SU-DHL-6 (cell line): ENCODE measurements around the gene PRSS48.

Source experiments
- H2AFZ ChIP-seq: fragments of 200-600 bp; sonication (generic); 2 replicates; pipeline ENCODE4 v1.6.1; 2014; ENCODE audit warnings: low read depth, mild to moderate bottlenecking, moderate library complexity, mixed read lengths, antibody characterized with exemption, low read length; ENCODE audit not compliant: severe bottlenecking
- H3F3A ChIP-seq: fragments of 200-600 bp; shearing (Covaris generic); 2 replicates; pipeline ENCODE4 v1.6.0; 2016; ENCODE audit warnings: antibody characterized with exemption, mild to moderate bottlenecking; ENCODE audit not compliant: insufficient read depth
- H3K27ac ChIP-seq: fragments of 200-600 bp; sonication (generic); 2 replicates; pipeline ENCODE4 v1.5.1; 2016; ENCODE audit warnings: low read depth, mild to moderate bottlenecking, low read length, moderate library complexity, mixed read lengths
- H3K27me3 ChIP-seq: fragments of 200-600 bp; sonication (generic), shearing (Covaris generic); 2 replicates; pipeline ENCODE4 v1.6.0; 2014; ENCODE audit warnings: mild to moderate bottlenecking, low read length
- H3K36me3 ChIP-seq: fragments of 200-600 bp; sonication (generic); 2 replicates; pipeline ENCODE4 v1.6.1; 2014; ENCODE audit warnings: mild to moderate bottlenecking, low read length, mixed read lengths
- H3K4me2 ChIP-seq: fragments of 300-600, 200-600 bp; shearing (Covaris generic), sonication (generic); 2 replicates; pipeline ENCODE4 v1.6.0; 2014; ENCODE audit warnings: low read length, low read depth, mild to moderate bottlenecking; ENCODE audit not compliant: poor library complexity, severe bottlenecking
- H3K4me3 ChIP-seq: fragments of 200-600 bp; sonication (generic); 2 replicates; pipeline ENCODE4 v1.5.1; 2014; ENCODE audit warnings: antibody characterized with exemption, low read length, mild to moderate bottlenecking, mixed read lengths; ENCODE audit not compliant: insufficient read depth, poor library complexity, severe bottlenecking
- H3K79me2 ChIP-seq: fragments of 200-600 bp; sonication (generic); 2 replicates; pipeline ENCODE4 v1.6.1; 2014; ENCODE audit warnings: mild to moderate bottlenecking, low read length, moderate library complexity; ENCODE audit not compliant: insufficient read depth
- H3K9ac ChIP-seq: fragments of 200-600 bp; sonication (generic); 2 replicates; pipeline ENCODE4 v1.7.0; 2014; ENCODE audit warnings: mild to moderate bottlenecking, low read length
- H3K9me2 ChIP-seq: fragments of 200-600 bp; sonication (generic); replicated peaks from 2 replicates; pipeline ENCODE4 v1.6.1; 2014; ENCODE audit warnings: low read length; ENCODE audit not compliant: insufficient read depth
- H3K9me3 ChIP-seq: fragments of 200-600 bp; sonication (generic); 2 replicates; pipeline ENCODE4 v1.6.1; 2014; ENCODE audit warnings: low read length, mixed read lengths; ENCODE audit not compliant: insufficient read depth
- H4K20me1 ChIP-seq: fragments of 200-600 bp; sonication (generic); 2 replicates; pipeline ENCODE4 v1.6.1; 2014; ENCODE audit warnings: low read depth, mild to moderate bottlenecking, antibody characterized with exemption, low read length, moderate library complexity, mixed read lengths
- EZH2phosphoT487 ChIP-seq: fragments of 200-600 bp; sonication (generic), shearing (Covaris generic); conservative IDR thresholded peaks from 2 replicates; pipeline ENCODE4 v1.6.1; 2018; ENCODE audit warnings: mild to moderate bottlenecking, antibody characterized with exemption, low read length, moderate library complexity, mixed read lengths
- TF ChIP-seq, protein P1 (sequence below): fragments of 200-600 bp; sonication (generic); IDR thresholded peaks from one replicate; pipeline ENCODE4 v1.5.1; 2017; ENCODE audit warnings: antibody characterized with exemption, mild to moderate bottlenecking, low read length, moderate library complexity; ENCODE audit not compliant: insufficient read depth, poor library complexity, severe bottlenecking

The PRSS48 gene

DNA sequence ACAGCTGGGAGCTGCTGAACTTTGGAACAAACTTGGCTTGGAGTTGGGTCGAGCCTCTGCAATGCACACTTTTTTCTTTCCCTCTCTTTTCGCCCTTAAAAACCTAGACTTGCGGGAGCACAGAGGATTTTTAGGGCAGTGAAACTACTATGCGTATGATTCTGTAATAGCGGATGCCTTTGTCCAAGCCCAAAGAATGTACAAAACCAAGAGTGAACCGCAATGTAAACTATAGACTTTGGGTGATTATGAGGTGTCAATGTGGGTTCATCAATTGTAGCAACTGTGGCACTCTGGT lies 48.9 kb downstream of the PRSS48 start:
- Histone ChIP-seq H3F3A (no peaks in the 10 kb centered on the region), H4K20me1 (no peaks in the 10 kb centered on the region), H3K9ac (no peak overlapping the region)

DNA sequence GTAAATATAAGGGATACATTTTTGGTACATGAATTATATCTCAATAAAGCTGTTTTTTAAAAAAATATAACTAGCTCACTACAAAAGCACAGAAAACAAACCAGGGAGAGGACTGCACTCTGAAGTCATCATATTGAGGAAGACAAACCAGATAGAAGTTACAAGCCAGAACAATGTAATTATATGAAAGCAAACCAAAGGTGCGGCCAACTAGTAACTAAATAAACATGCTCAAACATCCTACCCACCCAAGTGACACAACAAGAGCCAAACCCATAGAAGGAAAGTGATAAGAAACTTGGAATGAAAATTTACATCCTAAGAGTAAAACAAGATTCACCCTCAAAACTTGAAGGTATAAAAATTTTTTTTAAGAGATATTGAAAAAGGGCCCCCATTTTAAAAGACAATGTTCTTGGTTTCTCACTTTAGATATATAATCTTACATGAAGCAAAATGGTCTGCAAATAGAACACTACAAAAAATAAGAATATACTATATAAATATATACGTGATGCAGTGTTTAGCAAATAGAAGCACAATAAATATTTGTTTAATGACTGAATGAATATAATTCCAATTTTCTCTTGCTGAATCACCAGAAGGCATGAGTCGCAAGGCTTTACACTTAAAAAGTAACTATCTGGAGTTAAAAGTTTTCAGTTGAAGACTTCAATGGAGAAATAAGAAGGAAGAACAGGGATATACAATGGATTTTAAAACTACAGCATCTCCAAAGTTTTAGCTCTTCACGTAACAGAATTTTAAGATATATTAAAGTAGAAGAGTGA lies 52.5 kb downstream of the PRSS48 start:
- H2AFZ ChIP-seq = no peak overlapping the region
- H3K9ac ChIP-seq = no peak overlapping the region
- no peaks in the 10 kb centered on the region for H4K20me1 ChIP-seq
- no peaks in the 10 kb centered on the region for H3K79me2 ChIP-seq
- H3K9me2 ChIP-seq = no peaks in the 10 kb centered on the region
- TF ChIP-seq, protein P1, sequence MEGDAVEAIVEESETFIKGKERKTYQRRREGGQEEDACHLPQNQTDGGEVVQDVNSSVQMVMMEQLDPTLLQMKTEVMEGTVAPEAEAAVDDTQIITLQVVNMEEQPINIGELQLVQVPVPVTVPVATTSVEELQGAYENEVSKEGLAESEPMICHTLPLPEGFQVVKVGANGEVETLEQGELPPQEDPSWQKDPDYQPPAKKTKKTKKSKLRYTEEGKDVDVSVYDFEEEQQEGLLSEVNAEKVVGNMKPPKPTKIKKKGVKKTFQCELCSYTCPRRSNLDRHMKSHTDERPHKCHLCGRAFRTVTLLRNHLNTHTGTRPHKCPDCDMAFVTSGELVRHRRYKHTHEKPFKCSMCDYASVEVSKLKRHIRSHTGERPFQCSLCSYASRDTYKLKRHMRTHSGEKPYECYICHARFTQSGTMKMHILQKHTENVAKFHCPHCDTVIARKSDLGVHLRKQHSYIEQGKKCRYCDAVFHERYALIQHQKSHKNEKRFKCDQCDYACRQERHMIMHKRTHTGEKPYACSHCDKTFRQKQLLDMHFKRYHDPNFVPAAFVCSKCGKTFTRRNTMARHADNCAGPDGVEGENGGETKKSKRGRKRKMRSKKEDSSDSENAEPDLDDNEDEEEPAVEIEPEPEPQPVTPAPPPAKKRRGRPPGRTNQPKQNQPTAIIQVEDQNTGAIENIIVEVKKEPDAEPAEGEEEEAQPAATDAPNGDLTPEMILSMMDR = no peak
- no peak for TF ChIP-seq EZH2phosphoT487
- no peaks in the 10 kb centered on the region for H3F3A ChIP-seq
- no peak overlapping the region for H3K27ac ChIP-seq
- no peak overlapping the region for H3K4me2 ChIP-seq
- no peaks in the 10 kb centered on the region for H3K9me3 ChIP-seq
- no peaks in the 10 kb centered on the region for H3K27me3 ChIP-seq
- H3K36me3 ChIP-seq = no peaks in the 10 kb centered on the region
- H3K4me3 ChIP-seq = no peak overlapping the region

More for the DNA sequence above, 48.9 kb downstream of the PRSS48 start:
- Histone ChIP-seq H3K79me2 (no peaks in the 10 kb centered on the region), H3K9me2 (no peaks in the 10 kb centered on the region), H3K4me2 (no peak overlapping the region), H3K36me3 (no peaks in the 10 kb centered on the region), H2AFZ (no peak overlapping the region), H3K27me3 (no peaks in the 10 kb centered on the region), H3K27ac (no peak overlapping the region), H3K4me3 (no peak overlapping the region), H3K9me3 (no peaks in the 10 kb centered on the region)
- no peak for TF ChIP-seq EZH2phosphoT487

DNA sequence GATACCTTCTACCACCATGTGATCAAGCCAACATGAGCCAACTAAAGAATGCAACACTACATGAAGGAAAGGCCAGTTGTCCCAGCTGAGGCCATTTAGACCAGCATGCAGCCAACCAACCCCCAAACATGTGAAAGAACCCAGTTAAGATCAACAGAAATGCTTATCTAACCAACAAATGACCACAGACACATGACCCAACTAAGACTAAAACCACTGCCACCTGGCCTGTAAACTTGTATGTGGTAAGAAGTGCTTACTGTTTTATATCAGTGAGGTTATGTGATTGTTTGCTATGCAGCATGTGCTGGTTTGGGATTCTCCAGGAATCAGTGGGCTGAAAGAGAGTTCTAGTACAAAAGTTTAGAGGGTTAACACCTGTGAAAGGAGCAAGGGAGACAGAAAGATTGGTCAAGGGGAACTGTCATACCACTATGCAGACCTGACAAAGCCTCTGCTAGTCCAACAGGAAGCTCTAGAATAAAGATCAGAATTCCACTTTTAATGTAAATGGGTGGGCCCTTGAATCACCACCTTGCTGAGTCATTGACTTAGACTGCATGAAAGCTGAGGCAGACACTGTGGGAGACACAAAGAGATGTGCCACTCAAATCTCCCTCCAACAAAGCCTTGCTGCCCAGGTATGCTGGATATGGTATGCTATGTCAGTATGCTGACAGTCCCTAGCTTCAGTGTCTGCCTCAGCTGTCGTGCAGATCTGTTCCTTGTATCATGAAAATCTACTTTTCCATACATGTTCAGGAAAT lies 54.5 kb downstream of the PRSS48 start:
- H3K36me3 ChIP-seq = no peaks in the 10 kb centered on the region
- no peak overlapping the region for H3K27ac ChIP-seq
- H3K79me2 ChIP-seq = no peaks in the 10 kb centered on the region
- no peaks in the 10 kb centered on the region for H3K9me3 ChIP-seq
- H3K27me3 ChIP-seq = no peaks in the 10 kb centered on the region
- H3K4me2 ChIP-seq = no peak overlapping the region
- H3F3A ChIP-seq = no peaks in the 10 kb centered on the region
- TF ChIP-seq, protein P1 = no peak
- TF ChIP-seq EZH2phosphoT487 = no peak
- no peak overlapping the region for H2AFZ ChIP-seq
- no peak overlapping the region for H3K4me3 ChIP-seq
- no peak overlapping the region for H3K9ac ChIP-seq
- H3K9me2 ChIP-seq = no peaks in the 10 kb centered on the region
- no peaks in the 10 kb centered on the region for H4K20me1 ChIP-seq

DNA sequence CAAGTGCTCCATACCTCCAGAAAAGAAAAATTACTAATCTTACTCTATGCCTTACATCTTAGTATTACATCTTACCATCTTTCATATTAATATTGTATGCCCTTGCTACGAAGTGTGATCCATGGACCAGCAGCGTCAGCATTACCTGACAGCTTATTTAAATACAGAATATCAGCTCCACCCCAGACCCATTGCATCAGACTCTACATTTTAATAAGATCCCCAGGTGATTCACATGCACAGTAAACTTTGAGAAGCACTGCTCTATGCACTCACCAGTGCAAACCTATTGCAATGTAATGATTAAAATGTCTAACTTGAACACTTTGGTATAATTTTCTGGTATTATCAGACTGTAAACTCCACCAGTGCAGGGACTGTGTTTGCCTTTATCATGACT lies 62.5 kb downstream of the PRSS48 start:
- no peak for TF ChIP-seq EZH2phosphoT487
- TF ChIP-seq, protein P1 = no peak
- Histone ChIP-seq H4K20me1 (no peaks in the 10 kb centered on the region), H3K4me3 (no peak overlapping the region), H3K9me2 (no peaks in the 10 kb centered on the region), H3K9me3 (no peaks in the 10 kb centered on the region), H3K4me2 (no peak overlapping the region), H2AFZ (no peak overlapping the region), H3K27ac (no peak overlapping the region), H3F3A (no peaks in the 10 kb centered on the region), H3K36me3 (no peaks in the 10 kb centered on the region), H3K9ac (no peak overlapping the region), H3K27me3 (no peaks in the 10 kb centered on the region), H3K79me2 (no peaks in the 10 kb centered on the region)
